ENCODE data around the gene MAPK1IP1L. TPM values are rescaled to one million over a fixed set of nuclear protein-coding genes. Genes with fewer than 3 reads are reported as not detected.

The MAPK1IP1L gene
- total RNA-seq, 1 donor from 2014 or later = 114 TPM

- intact Hi-C loops (cut with micrococcal nuclease) = no loop called here
Observed at GRCh38 chr14:55092341-55092740, 40.9 kb downstream of the MAPK1IP1L start.

GRCh38 chr14:55094292-55095157, 43.1 kb downstream of the MAPK1IP1L start:
- intact Hi-C loops (cut with micrococcal nuclease) = no loop called here

GRCh38 chr14:55097881-55098560, 46.6 kb downstream of the MAPK1IP1L start:
- intact Hi-C loops (cut with micrococcal nuclease) = loop anchor here (1.0 kb wide), 1 partner anchor 10 kb away; no protein-coding TSS in a partner anchor

- intact Hi-C loops (cut with micrococcal nuclease) = loop anchor here (1.0 kb wide), 1 partner anchor 10 kb away; no protein-coding TSS in a partner anchor
Observed at GRCh38 chr14:55098561-55098898, 47.1 kb downstream of the MAPK1IP1L start.

- intact Hi-C loops (cut with micrococcal nuclease) = no loop called here
Observed at GRCh38 chr14:55099756-55100155, 48.3 kb downstream of the MAPK1IP1L start.

- intact Hi-C loops (cut with micrococcal nuclease) = loop anchor here (1.0 kb wide), 1 partner anchor 28 kb away; the partner anchor contains the start of gene LGALS3
Observed at GRCh38 chr14:55101698-55102097, 50.3 kb downstream of the MAPK1IP1L start.

- intact Hi-C loops (cut with micrococcal nuclease) = loop anchor here (1.0 kb wide), 1 partner anchor 27 kb away; the partner anchor contains the start of gene LGALS3
Observed at GRCh38 chr14:55102141-55102621, 50.7 kb downstream of the MAPK1IP1L start.

- intact Hi-C loops (cut with micrococcal nuclease) = no loop called here
Observed at GRCh38 chr14:55103005-55103640, 51.7 kb downstream of the MAPK1IP1L start.

- intact Hi-C loops (cut with micrococcal nuclease) = no loop called here
Observed at GRCh38 chr14:55103971-55104954, 52.8 kb downstream of the MAPK1IP1L start.

GRCh38 chr14:55105991-55106390, 54.5 kb downstream of the MAPK1IP1L start:
- intact Hi-C loops (cut with micrococcal nuclease) = no loop called here

- intact Hi-C loops (cut with micrococcal nuclease) = loop anchor here (1.0 kb wide), 1 partner anchor 10 kb away; no protein-coding TSS in a partner anchor
Observed at GRCh38 chr14:55107766-55108554, 56.5 kb downstream of the MAPK1IP1L start.

- intact Hi-C loops (cut with micrococcal nuclease) = no loop called here
Observed at GRCh38 chr14:55109836-55110235, 58.4 kb downstream of the MAPK1IP1L start.

GRCh38 chr14:55111122-55111708, 59.8 kb downstream of the MAPK1IP1L start:
- intact Hi-C loops (cut with micrococcal nuclease) = no loop called here

GRCh38 chr14:55114720-55115119, 63.3 kb downstream of the MAPK1IP1L start:
- intact Hi-C loops (cut with micrococcal nuclease) = no loop called here

- intact Hi-C loops (cut with micrococcal nuclease) = no loop called here
Observed at GRCh38 chr14:55115460-55115859, 64.0 kb downstream of the MAPK1IP1L start.

- intact Hi-C loops (cut with micrococcal nuclease) = no loop called here
Observed at GRCh38 chr14:55115861-55116245, 64.4 kb downstream of the MAPK1IP1L start.

GRCh38 chr14:55116246-55117030, 65.0 kb downstream of the MAPK1IP1L start:
- intact Hi-C loops (cut with micrococcal nuclease) = no loop called here

- intact Hi-C loops (cut with micrococcal nuclease) = no loop called here
Observed at GRCh38 chr14:55117803-55118441, 66.5 kb downstream of the MAPK1IP1L start.

Data from T-helper 2 cell treated with Interferon-gamma antibody and Interleukin-4, amounts not matched to agents 100 ng/mL and 5 ng/mL, for 36 hours (primary cell).